ENCODE measurements around the gene PLOD2. TPM values are rescaled to one million over a fixed set of nuclear protein-coding genes. Genes with fewer than 3 reads are reported as not detected.
"Not testable (repeated sequence)": the region's sequence is repeated elsewhere in the genome, so short reads cannot be mapped to it uniquely, and the experiment has no call there.

PLOD2 gene
- total and polyA plus RNA-seq, 4 donors: 17.8 to 73.9 (median 22.7) TPM

GRCh38 chr3:146124126-146124801, 36.7 kb downstream of the PLOD2 start:
- 83 to 90% methylated on average over 6 of the region's 6 CpGs for WGBS, 2 donors
- no peak overlapping the region for H3K4me3 ChIP-seq

GRCh38 chr3:146117406-146118285, 43.3 kb downstream of the PLOD2 start:
- ATAC-seq (ENCODE audit: insufficient read depth, low FRiP score): no peak
- WGBS, 2 donors: 98% methylated on average over 2 of the region's 2 CpGs
- H3K9me3 ChIP-seq (ENCODE audit: control insufficient read depth in 4 of 4, insufficient read depth in 3 of 4, low read length in 3 of 4): peaks cover 0 to 4% (median 0%) of the 10 kb centered on the region in 4 donors
- TF ChIP-seq CTCF (IDR thresholded peaks at IDR 0.05; ENCODE audit: control extremely low read depth, extremely low read depth): no peak
- no peak for DNase-seq
- no peak overlapping the region for H3K4me3 ChIP-seq
- H3K9ac ChIP-seq (ENCODE audit: insufficient read depth in 1 of 2, low read length in 2 of 2): no peak overlapping the region
- H3K27me3 ChIP-seq (ENCODE audit: control insufficient read depth in 3 of 3, insufficient read depth in 3 of 3, low read length in 2 of 3): no peaks in the 10 kb centered on the region
- H3K4me1 ChIP-seq (ENCODE audit: control insufficient read depth in 5 of 5, insufficient read depth in 5 of 5, low read length in 5 of 5): peaks cover 0 to 3% (median 0%) of the 10 kb centered on the region in 5 donors
- no peak overlapping the region for H3K27ac ChIP-seq (ENCODE audit: low read depth in 1 of 2, low read length in 1 of 2)
- peaks cover 0 to 24% (median 7%) of the 10 kb centered on the region in 4 donors for H3K36me3 ChIP-seq (ENCODE audit: control insufficient read depth in 4 of 4, insufficient read depth in 4 of 4, low read length in 4 of 4)

More at GRCh38 chr3:146124126-146124801, 36.7 kb downstream of the PLOD2 start:
- Histone ChIP-seq H3K27me3 (ENCODE audit: control insufficient read depth in 3 of 3, insufficient read depth in 3 of 3, low read length in 2 of 3) (no peaks in the 10 kb centered on the region), H3K36me3 (ENCODE audit: control insufficient read depth in 4 of 4, insufficient read depth in 4 of 4, low read length in 4 of 4) (peaks cover 0 to 7% (median 2%) of the 10 kb centered on the region in 4 donors), H3K9ac (ENCODE audit: insufficient read depth in 1 of 2, low read length in 2 of 2) (no peak overlapping the region), H3K9me3 (ENCODE audit: control insufficient read depth in 4 of 4, insufficient read depth in 3 of 4, low read length in 3 of 4) (no peaks in the 10 kb centered on the region), H3K27ac (ENCODE audit: low read depth in 1 of 2, low read length in 1 of 2) (no peak overlapping the region), H3K4me1 (ENCODE audit: control insufficient read depth in 5 of 5, insufficient read depth in 5 of 5, low read length in 5 of 5) (peaks cover 0 to 14% (median 8%) of the 10 kb centered on the region in 5 donors)
- ATAC-seq (ENCODE audit: insufficient read depth, low FRiP score) (no peak), DNase-seq (no peak)
- TF ChIP-seq CTCF (IDR thresholded peaks at IDR 0.05; ENCODE audit: control extremely low read depth, extremely low read depth): no peak

- no peak for TF ChIP-seq CTCF (IDR thresholded peaks at IDR 0.05; ENCODE audit: control extremely low read depth, extremely low read depth)
Measured at GRCh38 chr3:146115619-146116018, 45.4 kb downstream of the PLOD2 start.

GRCh38 chr3:146113804-146114203, 47.2 kb downstream of the PLOD2 start:
- not testable (repeated sequence) for ATAC-seq (ENCODE audit: insufficient read depth, low FRiP score); H3K27me3 ChIP-seq (ENCODE audit: control insufficient read depth in 3 of 3, insufficient read depth in 3 of 3, low read length in 2 of 3); H3K27ac ChIP-seq (ENCODE audit: low read depth in 1 of 2, low read length in 1 of 2); H3K4me1 ChIP-seq (ENCODE audit: control insufficient read depth in 5 of 5, insufficient read depth in 5 of 5, low read length in 5 of 5); H3K9ac ChIP-seq (ENCODE audit: insufficient read depth in 1 of 2, low read length in 2 of 2); H3K9me3 ChIP-seq (ENCODE audit: control insufficient read depth in 4 of 4, insufficient read depth in 3 of 4, low read length in 3 of 4); DNase-seq; H3K4me3 ChIP-seq
- 95% methylated on average over 12 of the region's 12 CpGs for WGBS, 2 donors
- peaks cover 0 to 25% (median 1%) of the 10 kb centered on the region in 4 donors for H3K36me3 ChIP-seq (ENCODE audit: control insufficient read depth in 4 of 4, insufficient read depth in 4 of 4, low read length in 4 of 4)

More at GRCh38 chr3:146115619-146116018, 45.4 kb downstream of the PLOD2 start:
- no peak for ATAC-seq (ENCODE audit: insufficient read depth, low FRiP score)
- Histone ChIP-seq H3K9ac (ENCODE audit: insufficient read depth in 1 of 2, low read length in 2 of 2) (no peak overlapping the region), H3K27me3 (ENCODE audit: control insufficient read depth in 3 of 3, insufficient read depth in 3 of 3, low read length in 2 of 3) (no peaks in the 10 kb centered on the region), H3K27ac (ENCODE audit: low read depth in 1 of 2, low read length in 1 of 2) (no peak overlapping the region), H3K9me3 (ENCODE audit: control insufficient read depth in 4 of 4, insufficient read depth in 3 of 4, low read length in 3 of 4) (peaks cover 0 to 4% (median 0%) of the 10 kb centered on the region in 4 donors), H3K4me1 (ENCODE audit: control insufficient read depth in 5 of 5, insufficient read depth in 5 of 5, low read length in 5 of 5) (peaks cover 0 to 3% (median 0%) of the 10 kb centered on the region in 5 donors), H3K4me3 (no peak overlapping the region), H3K36me3 (ENCODE audit: control insufficient read depth in 4 of 4, insufficient read depth in 4 of 4, low read length in 4 of 4) (peaks cover 0 to 20% (median 5%) of the 10 kb centered on the region in 4 donors)
- DNase-seq: no peak
- WGBS, 2 donors: 61 to 74% methylated on average over 1 of the region's 1 CpG

Measured in lung (tissue), 12 donors.